ENCODE measurements around the gene TIMP3. TPM values are rescaled to one million over a fixed set of nuclear protein-coding genes. Genes with fewer than 3 reads are reported as not detected.

Gene TIMP3
- polyA plus RNA-seq, 1 donor from 2014 or later: 0.72 TPM

DNA sequence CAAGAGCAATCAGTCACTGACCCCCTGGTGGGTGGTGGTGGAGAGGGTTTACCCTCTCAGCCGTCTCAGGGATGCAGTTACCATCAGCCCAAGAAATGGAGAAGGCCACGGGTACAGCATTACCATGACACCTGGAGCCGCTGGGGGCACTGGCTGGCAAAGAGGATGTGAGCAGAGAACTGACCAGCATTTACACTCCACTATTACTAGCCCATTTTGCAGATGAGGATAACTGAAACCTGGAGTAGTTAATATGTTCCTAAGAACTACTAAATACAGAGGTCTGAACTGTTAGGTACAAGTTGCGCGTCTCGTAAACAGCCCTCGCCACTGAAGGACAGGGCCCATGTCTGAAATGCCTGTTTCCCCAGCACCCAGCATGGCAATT is 79.0 kb downstream of the TIMP3 start:
- no peaks in the 10 kb centered on the region for H3K79me2 ChIP-seq (replicated peaks; ENCODE audit: insufficient read depth, low read length)
- no peaks in the 10 kb centered on the region for H3K27me3 ChIP-seq (ENCODE audit: insufficient read depth, low read depth, low read length)
- no peak overlapping the region for H3K4me3 ChIP-seq (ENCODE audit: low read length)
- H2AFZ ChIP-seq (ENCODE audit: low read depth, low read length): no peak overlapping the region
- H3F3A ChIP-seq (ENCODE audit: insufficient read depth, low read length, poor library complexity, severe bottlenecking): no peaks in the 10 kb centered on the region
- no peak for TF ChIP-seq TAF1 (IDR thresholded peaks at IDR 0.05; ENCODE audit: low read depth)
- TF ChIP-seq SMC3 (conservative IDR thresholded peaks at IDR 0.05; ENCODE audit: poor library complexity): no peak
- no peak for TF ChIP-seq RAD21 (conservative IDR thresholded peaks at IDR 0.05)
- TF ChIP-seq, protein P1, sequence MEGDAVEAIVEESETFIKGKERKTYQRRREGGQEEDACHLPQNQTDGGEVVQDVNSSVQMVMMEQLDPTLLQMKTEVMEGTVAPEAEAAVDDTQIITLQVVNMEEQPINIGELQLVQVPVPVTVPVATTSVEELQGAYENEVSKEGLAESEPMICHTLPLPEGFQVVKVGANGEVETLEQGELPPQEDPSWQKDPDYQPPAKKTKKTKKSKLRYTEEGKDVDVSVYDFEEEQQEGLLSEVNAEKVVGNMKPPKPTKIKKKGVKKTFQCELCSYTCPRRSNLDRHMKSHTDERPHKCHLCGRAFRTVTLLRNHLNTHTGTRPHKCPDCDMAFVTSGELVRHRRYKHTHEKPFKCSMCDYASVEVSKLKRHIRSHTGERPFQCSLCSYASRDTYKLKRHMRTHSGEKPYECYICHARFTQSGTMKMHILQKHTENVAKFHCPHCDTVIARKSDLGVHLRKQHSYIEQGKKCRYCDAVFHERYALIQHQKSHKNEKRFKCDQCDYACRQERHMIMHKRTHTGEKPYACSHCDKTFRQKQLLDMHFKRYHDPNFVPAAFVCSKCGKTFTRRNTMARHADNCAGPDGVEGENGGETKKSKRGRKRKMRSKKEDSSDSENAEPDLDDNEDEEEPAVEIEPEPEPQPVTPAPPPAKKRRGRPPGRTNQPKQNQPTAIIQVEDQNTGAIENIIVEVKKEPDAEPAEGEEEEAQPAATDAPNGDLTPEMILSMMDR (IDR thresholded peaks at IDR 0.05; ENCODE audit: poor library complexity, severe bottlenecking): no peak
- no peak for TF ChIP-seq MXI1 (conservative IDR thresholded peaks at IDR 0.05; ENCODE audit: poor library complexity, severe bottlenecking)
- TF ChIP-seq EP300 (conservative IDR thresholded peaks at IDR 0.05; ENCODE audit: poor library complexity, severe bottlenecking): no peak
- no peak for TF ChIP-seq POLR2AphosphoS5 (IDR thresholded peaks at IDR 0.05)
- no peak for TF ChIP-seq EZH2 (IDR thresholded peaks at IDR 0.05; ENCODE audit: borderline replicate concordance, insufficient read depth, low read length, poor library complexity, severe bottlenecking)
- TF ChIP-seq, protein P2, sequence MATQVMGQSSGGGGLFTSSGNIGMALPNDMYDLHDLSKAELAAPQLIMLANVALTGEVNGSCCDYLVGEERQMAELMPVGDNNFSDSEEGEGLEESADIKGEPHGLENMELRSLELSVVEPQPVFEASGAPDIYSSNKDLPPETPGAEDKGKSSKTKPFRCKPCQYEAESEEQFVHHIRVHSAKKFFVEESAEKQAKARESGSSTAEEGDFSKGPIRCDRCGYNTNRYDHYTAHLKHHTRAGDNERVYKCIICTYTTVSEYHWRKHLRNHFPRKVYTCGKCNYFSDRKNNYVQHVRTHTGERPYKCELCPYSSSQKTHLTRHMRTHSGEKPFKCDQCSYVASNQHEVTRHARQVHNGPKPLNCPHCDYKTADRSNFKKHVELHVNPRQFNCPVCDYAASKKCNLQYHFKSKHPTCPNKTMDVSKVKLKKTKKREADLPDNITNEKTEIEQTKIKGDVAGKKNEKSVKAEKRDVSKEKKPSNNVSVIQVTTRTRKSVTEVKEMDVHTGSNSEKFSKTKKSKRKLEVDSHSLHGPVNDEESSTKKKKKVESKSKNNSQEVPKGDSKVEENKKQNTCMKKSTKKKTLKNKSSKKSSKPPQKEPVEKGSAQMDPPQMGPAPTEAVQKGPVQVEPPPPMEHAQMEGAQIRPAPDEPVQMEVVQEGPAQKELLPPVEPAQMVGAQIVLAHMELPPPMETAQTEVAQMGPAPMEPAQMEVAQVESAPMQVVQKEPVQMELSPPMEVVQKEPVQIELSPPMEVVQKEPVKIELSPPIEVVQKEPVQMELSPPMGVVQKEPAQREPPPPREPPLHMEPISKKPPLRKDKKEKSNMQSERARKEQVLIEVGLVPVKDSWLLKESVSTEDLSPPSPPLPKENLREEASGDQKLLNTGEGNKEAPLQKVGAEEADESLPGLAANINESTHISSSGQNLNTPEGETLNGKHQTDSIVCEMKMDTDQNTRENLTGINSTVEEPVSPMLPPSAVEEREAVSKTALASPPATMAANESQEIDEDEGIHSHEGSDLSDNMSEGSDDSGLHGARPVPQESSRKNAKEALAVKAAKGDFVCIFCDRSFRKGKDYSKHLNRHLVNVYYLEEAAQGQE (IDR thresholded peaks at IDR 0.05; ENCODE audit: borderline replicate concordance): no peak
- peak overlapping the region; percentile 42 for H3K27ac ChIP-seq (ENCODE audit: low read length)
- no peaks in the 10 kb centered on the region for H4K20me1 ChIP-seq (ENCODE audit: insufficient read depth)
- H3K9me3 ChIP-seq (ENCODE audit: low read length): no peaks in the 10 kb centered on the region
- no peak overlapping the region for H3K4me2 ChIP-seq (ENCODE audit: low read length)
- no peaks in the 10 kb centered on the region for H3K9me2 ChIP-seq (ENCODE audit: insufficient read depth, low read length)
- H3K36me3 ChIP-seq (ENCODE audit: insufficient read depth, low read length): no peaks in the 10 kb centered on the region
- H3K9ac ChIP-seq (ENCODE audit: low read length): peak overlapping the region; percentile 17

DNA sequence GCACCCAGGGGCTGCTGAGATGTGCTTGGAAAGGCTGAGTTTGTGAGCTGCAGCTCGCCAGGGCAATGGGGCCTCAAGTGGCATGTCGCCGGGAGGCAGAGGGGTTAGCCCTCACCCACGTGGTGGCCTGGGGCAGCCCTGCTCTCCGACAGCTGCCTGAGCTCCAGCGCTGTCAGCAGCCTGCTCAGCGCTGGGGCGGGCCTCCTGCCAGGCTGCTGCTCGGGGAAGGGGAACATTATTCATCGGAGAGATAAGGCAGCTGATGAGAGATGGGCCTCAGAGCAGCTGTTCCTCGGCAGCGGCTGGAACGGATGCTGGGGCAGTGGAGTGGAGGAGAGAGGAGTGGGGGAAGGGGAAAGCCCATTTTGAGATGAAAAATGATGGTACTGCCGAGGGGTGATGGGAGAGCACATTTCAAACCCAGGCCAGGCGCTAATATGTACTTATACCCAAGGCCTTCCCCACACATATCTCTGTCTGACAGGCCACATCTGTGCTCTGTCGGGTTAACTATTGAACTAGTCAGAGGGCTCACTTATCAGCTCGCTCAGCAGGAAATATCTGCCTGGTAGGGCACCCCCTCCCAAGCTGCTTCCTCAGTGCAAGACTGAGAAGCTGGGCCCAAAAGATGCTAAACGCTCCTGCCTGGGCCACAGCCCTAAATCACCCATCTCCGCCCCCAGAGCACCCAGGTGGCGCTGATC is 79.5 kb downstream of the TIMP3 start:
- no peaks in the 10 kb centered on the region for H3K79me2 ChIP-seq (replicated peaks; ENCODE audit: insufficient read depth, low read length)
- H2AFZ ChIP-seq (ENCODE audit: low read depth, low read length): no peak overlapping the region
- H3F3A ChIP-seq (ENCODE audit: insufficient read depth, low read length, poor library complexity, severe bottlenecking): no peaks in the 10 kb centered on the region
- H3K36me3 ChIP-seq (ENCODE audit: insufficient read depth, low read length): no peaks in the 10 kb centered on the region
- H3K27ac ChIP-seq (ENCODE audit: low read length): peak overlapping the region; percentile 42
- no peaks in the 10 kb centered on the region for H3K9me3 ChIP-seq (ENCODE audit: low read length)
- H4K20me1 ChIP-seq (ENCODE audit: insufficient read depth): no peaks in the 10 kb centered on the region
- no peak for TF ChIP-seq POLR2AphosphoS5 (IDR thresholded peaks at IDR 0.05)
- TF ChIP-seq EP300 (conservative IDR thresholded peaks at IDR 0.05; ENCODE audit: poor library complexity, severe bottlenecking): peak; percentile 27
- TF ChIP-seq TAF1 (IDR thresholded peaks at IDR 0.05; ENCODE audit: low read depth): no peak
- no peaks in the 10 kb centered on the region for H3K27me3 ChIP-seq (ENCODE audit: insufficient read depth, low read depth, low read length)
- H3K9me2 ChIP-seq (ENCODE audit: insufficient read depth, low read length): no peaks in the 10 kb centered on the region
- no peak overlapping the region for H3K4me2 ChIP-seq (ENCODE audit: low read length)
- peak overlapping the region; percentile 17 for H3K9ac ChIP-seq (ENCODE audit: low read length)
- peak overlapping the region; percentile 23 for H3K4me3 ChIP-seq (ENCODE audit: low read length)
